Glutamatergic neuron (in vitro differentiated cells): Measurements from ENCODE around the gene DENND6A. TPM values are rescaled to one million over a fixed set of nuclear protein-coding genes. Genes with fewer than 3 reads are reported as not detected.

Experiments
- DNase-seq: peaks from one replicate; pipeline ENCODE4 v3.0.0; 2022
- H3K27ac Mint-ChIP-seq: one replicate; pipeline ENCODE4 v1.8.0; 2020; ENCODE audit warnings: mild to moderate bottlenecking, mixed read lengths, inconsistent platforms; ENCODE audit not compliant: unreplicated experiment
- H3K27me3 Mint-ChIP-seq: one replicate; pipeline ENCODE4 v1.8.0; 2020; ENCODE audit warnings: mild to moderate bottlenecking, moderate library complexity, mixed read lengths, inconsistent platforms; ENCODE audit not compliant: unreplicated experiment
- H3K36me3 Mint-ChIP-seq: one replicate; pipeline ENCODE4 v1.8.0; 2020; ENCODE audit warnings: mild to moderate bottlenecking, mixed read lengths, inconsistent platforms; ENCODE audit not compliant: unreplicated experiment
- H3K4me1 Mint-ChIP-seq: one replicate; pipeline ENCODE4 v1.8.0; 2020; ENCODE audit warnings: mild to moderate bottlenecking, low read depth, mixed read lengths, inconsistent platforms; ENCODE audit not compliant: unreplicated experiment
- H3K4me3 Mint-ChIP-seq: one replicate; pipeline ENCODE4 v1.8.0; 2020; ENCODE audit warnings: mild to moderate bottlenecking, mixed read lengths, inconsistent platforms; ENCODE audit not compliant: unreplicated experiment
- H3K9me3 Mint-ChIP-seq: one replicate; pipeline ENCODE4 v1.8.0; 2020; ENCODE audit warnings: mild to moderate bottlenecking, moderate library complexity, mixed read lengths, inconsistent platforms; ENCODE audit not compliant: unreplicated experiment
- CTCF ChIP-seq: fragments of 200-600 bp; sonication (generic); IDR thresholded peaks from one replicate; pipeline ENCODE4 v1.5.0; 2021; ENCODE audit not compliant: partially characterized antibody, unreplicated experiment
- total RNA-seq: library from RNA; stranded (reverse); fragmentation: NEBNext Ultra II Directional; extraction: Animal tissue kit (Norgen Biotek cat#: 25700); gene quantifications from one replicate; pipeline ENCODE4 v1.2.1, GENCODE V29; 2021; ENCODE audit not compliant: unreplicated experiment

The DENND6A gene
- total RNA-seq, 1 donor from 2014 or later: 20.5 TPM

DNA sequence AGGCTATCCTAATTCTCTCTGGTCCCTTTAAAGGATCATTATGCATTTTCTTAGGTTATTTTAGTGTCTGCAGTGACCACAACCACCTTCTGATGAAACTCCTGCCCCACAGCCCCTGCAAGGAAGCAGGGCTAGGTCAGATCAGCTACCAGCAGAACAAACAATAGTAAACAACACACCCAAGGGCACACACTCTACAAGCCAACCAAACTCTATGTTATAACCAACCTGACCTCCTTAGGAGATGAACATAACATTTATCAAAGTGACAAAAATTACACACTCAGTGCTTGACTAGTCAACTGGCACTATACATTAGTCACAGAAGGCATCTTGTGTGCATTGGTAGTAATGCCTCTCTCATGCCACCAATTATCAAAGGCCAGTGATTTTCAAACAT, 17.3 kb downstream of the DENND6A start:
- peaks cover 2% of the 10 kb centered on the region for H3K27me3 Mint-ChIP-seq
- no peaks in the 10 kb centered on the region for H3K9me3 Mint-ChIP-seq
- H3K4me1 Mint-ChIP-seq: no peaks in the 10 kb centered on the region
- no peak for DNase-seq
- H3K27ac Mint-ChIP-seq: no peak overlapping the region
- TF ChIP-seq CTCF: no peak
- H3K36me3 Mint-ChIP-seq: no peaks in the 10 kb centered on the region
- no peak overlapping the region for H3K4me3 Mint-ChIP-seq

- H3K4me3 Mint-ChIP-seq: no peak overlapping the region
- peaks cover 2% of the 10 kb centered on the region for H3K27me3 Mint-ChIP-seq
- TF ChIP-seq CTCF: no peak
- no peaks in the 10 kb centered on the region for H3K4me1 Mint-ChIP-seq
- H3K36me3 Mint-ChIP-seq: no peaks in the 10 kb centered on the region
- no peak for DNase-seq
- no peak overlapping the region for H3K27ac Mint-ChIP-seq
- H3K9me3 Mint-ChIP-seq: no peaks in the 10 kb centered on the region
Measured at GRCh38 chr3:57673156-57673555, 19.7 kb downstream of the DENND6A start.

DNA sequence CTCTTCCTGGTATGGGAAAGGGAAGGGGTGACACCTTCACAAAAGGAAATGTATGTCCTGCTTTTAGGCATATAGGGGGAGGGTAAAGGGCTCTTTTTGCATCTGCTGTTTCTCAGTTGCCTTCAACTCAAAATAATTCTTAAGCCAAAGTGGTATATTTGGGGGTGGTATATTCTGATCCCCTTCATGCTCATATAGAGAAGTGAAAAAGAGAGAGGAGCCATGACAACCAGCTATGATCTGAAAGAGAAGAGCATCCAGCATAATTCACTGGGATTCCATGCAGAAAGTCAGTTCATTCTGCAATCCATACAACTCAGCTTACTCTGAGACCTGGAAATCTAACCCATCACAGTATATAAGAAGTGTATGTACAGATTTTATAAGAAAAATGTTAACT, 22.3 kb downstream of the DENND6A start:
- Mint-ChIP-seq H3K27me3 (peaks cover 2% of the 10 kb centered on the region), H3K36me3 (no peaks in the 10 kb centered on the region), H3K4me1 (no peaks in the 10 kb centered on the region), H3K27ac (no peak overlapping the region), H3K9me3 (no peaks in the 10 kb centered on the region), H3K4me3 (no peak overlapping the region)
- no peak for TF ChIP-seq CTCF
- no peak for DNase-seq

DNA sequence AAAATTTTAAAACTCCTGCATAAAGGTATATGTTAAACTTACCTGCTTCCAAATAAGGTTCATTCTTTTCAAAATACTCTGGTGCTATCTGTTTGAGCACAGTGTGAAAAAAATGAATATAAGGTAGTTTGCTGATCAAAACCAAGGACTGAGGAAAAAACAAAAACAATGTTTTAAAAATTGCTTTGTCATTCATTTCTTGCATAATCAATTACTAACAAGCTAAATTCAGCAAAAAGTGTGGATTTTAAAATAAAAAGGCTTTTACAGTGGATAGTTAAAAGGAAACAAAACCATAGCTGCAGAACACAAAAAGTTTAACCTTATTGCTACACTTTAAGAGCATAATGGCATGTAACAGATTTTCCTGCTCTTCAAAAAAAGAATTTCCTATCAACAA, 31.5 kb downstream of the DENND6A start:
- Mint-ChIP-seq H3K9me3 (no peaks in the 10 kb centered on the region), H3K27ac (no peak overlapping the region), H3K4me1 (no peaks in the 10 kb centered on the region), H3K4me3 (no peak overlapping the region), H3K27me3 (peaks cover 2% of the 10 kb centered on the region), H3K36me3 (no peaks in the 10 kb centered on the region)
- TF ChIP-seq CTCF: no peak
- DNase-seq: no peak

- no peaks in the 10 kb centered on the region for H3K9me3 Mint-ChIP-seq
- no peak for TF ChIP-seq CTCF
- no peak for DNase-seq
- no peaks in the 10 kb centered on the region for H3K4me1 Mint-ChIP-seq
- no peak overlapping the region for H3K4me3 Mint-ChIP-seq
- H3K27me3 Mint-ChIP-seq: peaks cover 2% of the 10 kb centered on the region
- H3K36me3 Mint-ChIP-seq: no peaks in the 10 kb centered on the region
- H3K27ac Mint-ChIP-seq: no peak overlapping the region
Measured at GRCh38 chr3:57659806-57660439, 33.0 kb downstream of the DENND6A start.
